Transverse colon (tissue), 4 donors: ENCODE results near the gene EYS. TPM values are rescaled to one million over a fixed set of nuclear protein-coding genes. Genes with fewer than 3 reads are reported as not detected.

ENCODE experiments used
- DNase-seq: peaks from one replicate; pipeline ENCODE4 v3.0.0-alpha.2; 2019
- H3K27ac ChIP-seq, 4 donors: fragments of 200-600 bp; sonication (generic); 2 replicates each; pipeline ENCODE4 v1.5.1; 2016 to 2018; ENCODE audit warnings: inconsistent platforms in 4 of 4
- H3K27me3 ChIP-seq: fragments of 200-600 bp; sonication (generic); 2 replicates; pipeline ENCODE4 v1.5.1; 2017; ENCODE audit warnings: inconsistent platforms
- H3K36me3 ChIP-seq, 4 donors: fragments of 200-600 bp; sonication (generic); 2 replicates each; pipeline ENCODE4 v1.5.1; 2017 to 2019; ENCODE audit warnings: inconsistent platforms in 4 of 4
- H3K4me1 ChIP-seq, 4 donors: fragments of 200-600 bp; sonication (generic); 2 replicates each; pipeline ENCODE4 v1.5.1; 2017 to 2020; ENCODE audit warnings: inconsistent platforms in 4 of 4
- H3K4me3 ChIP-seq, 4 donors: fragments of 200-600 bp; sonication (generic); 1 replicate in 1 of 4; 2 replicates in 3 of 4; pipeline versions ENCODE4 v1.5.1 to v1.6.1; 2017 to 2019; ENCODE audit warnings: inconsistent platforms in 4 of 4
- H3K9me3 ChIP-seq, 2 donors: fragments of 200-600 bp; sonication (generic); 2 replicates each; pipeline ENCODE4 v1.5.1; 2017 to 2019; ENCODE audit warnings: inconsistent platforms in 2 of 2
- EP300 ChIP-seq: sonication (generic); formaldehyde crosslinking; IDR thresholded peaks from one replicate; pipeline ENCODE4 v1.6.1; 2017; ENCODE audit warnings: antibody characterized with exemption, low read depth
- POLR2A ChIP-seq: fragments of 450-650 bp; IDR thresholded peaks from one replicate; pipeline ENCODE4 v1.6.1; 2016; ENCODE audit warnings: antibody characterized with exemption, mild to moderate bottlenecking, moderate library complexity
- POLR2AphosphoS5 ChIP-seq, 3 donors: sonication (generic); formaldehyde crosslinking; IDR thresholded peaks; one replicate each; pipeline ENCODE4 v1.6.1; 2016; ENCODE audit warnings: antibody characterized with exemption in 3 of 3
- WGBS, 2 donors: methylation state at CpG; one replicate each; pipeline ENCODE4 v1.1.5; 2018; ENCODE audit warnings: low coverage in 1 of 2; 5-methylcytosine and 5-hydroxymethylcytosine counted together
- in situ Hi-C, 4 donors: fragments of 200-750 bp; cut with MboI; loops; one replicate each; pipeline versions ENCODE4 v1.15.0 to v1.15.1; 2017; ENCODE audit warnings: low sequenced_read_pairs in 3 of 4, low pct_ligation_motif_present in 1 of 4, low pct_unique_long_range_greater_than_20kb in 1 of 4
- intact Hi-C: fragments of 100-400 bp; cut with DNase I; formaldehyde crosslinking; loops from one replicate; pipeline ENCODE4 v1.15.1; 2023; ENCODE audit warnings: low total_unique reads
- total RNA-seq, 4 donors: library from RNA; depleted of rRNA; stranded (reverse); fragments of >200 nt; gene quantifications; one replicate each; pipeline ENCODE4 v1.1.0, GENCODE V29; 2016
- TF ChIP-seq, protein P1 (sequence below), 5 experiments: fragments of 200-600 bp in 3 of 5; fragments of 450-650 bp in 2 of 5; sonication (generic) in 3 of 5; IDR thresholded peaks; 1 replicate in 2 of 5; 2 replicates in 3 of 5; pipeline ENCODE4 v1.5.1; 2016 to 2017; ENCODE audit warnings: antibody characterized with exemption in 5 of 5, inconsistent platforms in 3 of 5, mild to moderate bottlenecking in 2 of 5, moderate library complexity in 1 of 5

The EYS gene
- total RNA-seq, 4 donors from 2014 or later, result 0.41 TPM; not detected in 3

- no peaks in the 10 kb centered on the region for H3K4me1 ChIP-seq
- H3K9me3 ChIP-seq, result no peaks in the 10 kb centered on the region
- no peak overlapping the region for H3K4me3 ChIP-seq
- no peaks in the 10 kb centered on the region for H3K27me3 ChIP-seq
- intact Hi-C loops, result no loop called here
- 69 to 86% methylated on average over 1 of the region's 1 CpG for WGBS, 2 donors
- DNase-seq, result no peak
- H3K36me3 ChIP-seq, result no peaks in the 10 kb centered on the region
- TF ChIP-seq EP300 (no peak), POLR2A (no peak), POLR2AphosphoS5 (IDR thresholded peaks at IDR 0.05) (no peak)
- TF ChIP-seq, protein P1, sequence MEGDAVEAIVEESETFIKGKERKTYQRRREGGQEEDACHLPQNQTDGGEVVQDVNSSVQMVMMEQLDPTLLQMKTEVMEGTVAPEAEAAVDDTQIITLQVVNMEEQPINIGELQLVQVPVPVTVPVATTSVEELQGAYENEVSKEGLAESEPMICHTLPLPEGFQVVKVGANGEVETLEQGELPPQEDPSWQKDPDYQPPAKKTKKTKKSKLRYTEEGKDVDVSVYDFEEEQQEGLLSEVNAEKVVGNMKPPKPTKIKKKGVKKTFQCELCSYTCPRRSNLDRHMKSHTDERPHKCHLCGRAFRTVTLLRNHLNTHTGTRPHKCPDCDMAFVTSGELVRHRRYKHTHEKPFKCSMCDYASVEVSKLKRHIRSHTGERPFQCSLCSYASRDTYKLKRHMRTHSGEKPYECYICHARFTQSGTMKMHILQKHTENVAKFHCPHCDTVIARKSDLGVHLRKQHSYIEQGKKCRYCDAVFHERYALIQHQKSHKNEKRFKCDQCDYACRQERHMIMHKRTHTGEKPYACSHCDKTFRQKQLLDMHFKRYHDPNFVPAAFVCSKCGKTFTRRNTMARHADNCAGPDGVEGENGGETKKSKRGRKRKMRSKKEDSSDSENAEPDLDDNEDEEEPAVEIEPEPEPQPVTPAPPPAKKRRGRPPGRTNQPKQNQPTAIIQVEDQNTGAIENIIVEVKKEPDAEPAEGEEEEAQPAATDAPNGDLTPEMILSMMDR (IDR thresholded peaks at IDR 0.05), result no peak
- H3K27ac ChIP-seq, result no peak overlapping the region
- in situ Hi-C loops, result no loop called here
These were observed 794.1 kb downstream of the EYS start for GRCh38 chr6:64912966-64913365.

DNA sequence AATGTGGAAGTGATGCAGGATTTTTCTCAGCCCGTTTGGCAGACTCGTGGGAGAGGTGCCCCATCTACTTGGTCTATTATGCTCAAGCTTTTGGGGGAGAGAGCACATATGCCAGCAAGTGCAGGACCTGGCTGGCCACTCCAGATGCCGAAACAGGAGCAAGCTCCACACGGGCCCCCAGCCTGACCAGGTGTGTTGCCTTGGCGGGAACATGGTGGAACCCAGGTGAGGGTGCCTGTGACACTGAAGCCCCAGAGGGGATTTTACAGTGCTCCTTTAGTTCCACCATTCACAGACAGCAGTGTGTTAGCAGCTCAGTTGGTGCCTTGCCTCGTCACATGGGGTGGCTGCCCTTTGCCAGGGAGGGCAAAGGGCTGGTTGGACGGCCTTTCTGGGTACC lies 798.9 kb downstream of the EYS start:
- DNase-seq, result no peak
- in situ Hi-C loops, result no loop called here
- 63 to 84% methylated on average over 3 to 7 of the region's 7 CpGs for WGBS, 2 donors

GRCh38 chr6:64904616-64905015 lies 802.4 kb downstream of the EYS start:
- intact Hi-C loops (no loop called here), in situ Hi-C loops (no loop called here)
- Histone ChIP-seq H3K4me1 (no peaks in the 10 kb centered on the region), H3K27ac (no peak overlapping the region), H3K36me3 (no peaks in the 10 kb centered on the region), H3K4me3 (no peak overlapping the region), H3K9me3 (no peaks in the 10 kb centered on the region), H3K27me3 (no peaks in the 10 kb centered on the region)
- 86 to 89% methylated on average over 2 of the region's 2 CpGs for WGBS, 2 donors
- DNase-seq, result no peak
- no peak for TF ChIP-seq EP300
- no peak for TF ChIP-seq POLR2AphosphoS5 (IDR thresholded peaks at IDR 0.05)
- TF ChIP-seq, protein P1 (IDR thresholded peaks at IDR 0.05), result no peak
- TF ChIP-seq POLR2A, result no peak

More for the DNA sequence above, 798.9 kb downstream of the EYS start:
- intact Hi-C loops, result no loop called here
- H3K4me3 ChIP-seq, result no peak overlapping the region
- no peaks in the 10 kb centered on the region for H3K4me1 ChIP-seq
- H3K36me3 ChIP-seq, result no peaks in the 10 kb centered on the region
- TF ChIP-seq POLR2A (no peak), POLR2AphosphoS5 (IDR thresholded peaks at IDR 0.05) (no peak), EP300 (no peak)
- TF ChIP-seq, protein P1 (IDR thresholded peaks at IDR 0.05), result no peak
- no peak overlapping the region for H3K27ac ChIP-seq
- no peaks in the 10 kb centered on the region for H3K27me3 ChIP-seq
- no peaks in the 10 kb centered on the region for H3K9me3 ChIP-seq

GRCh38 chr6:64902596-64902995 lies 804.4 kb downstream of the EYS start:
- H3K4me1 ChIP-seq, result no peaks in the 10 kb centered on the region
- DNase-seq, result no peak
- H3K9me3 ChIP-seq, result no peaks in the 10 kb centered on the region
- in situ Hi-C loops (no loop called here), intact Hi-C loops (no loop called here)
- TF ChIP-seq POLR2AphosphoS5 (IDR thresholded peaks at IDR 0.05), result no peak
- TF ChIP-seq, protein P1 (IDR thresholded peaks at IDR 0.05), result no peak
- no peak for TF ChIP-seq EP300
- TF ChIP-seq POLR2A, result no peak
- H3K4me3 ChIP-seq, result no peak overlapping the region
- H3K27ac ChIP-seq, result no peak overlapping the region
- H3K36me3 ChIP-seq, result no peaks in the 10 kb centered on the region
- no peaks in the 10 kb centered on the region for H3K27me3 ChIP-seq
